ENCODE data around the gene TEX48.

TEX48 gene

DNA sequence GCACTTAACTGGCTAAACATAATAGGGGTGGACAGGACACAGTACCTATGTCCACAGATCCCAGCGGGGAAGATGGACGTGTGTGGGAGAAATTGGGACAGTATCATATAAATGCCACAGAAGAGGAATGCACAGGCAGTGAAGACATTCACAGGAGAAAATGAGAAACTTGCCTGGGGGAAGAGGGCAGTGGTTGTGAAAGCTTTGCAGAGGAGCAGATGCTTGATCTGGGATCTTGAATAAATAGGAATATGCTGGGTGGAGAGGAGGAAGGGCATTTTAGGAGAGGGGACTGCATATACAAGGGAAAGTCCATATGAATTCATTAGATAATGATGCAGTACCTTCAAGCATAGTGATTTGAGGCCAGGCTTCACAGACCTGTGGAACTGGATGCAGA is 57.3 kb downstream of the TEX48 start:
- DNase-seq (ENCODE audit: low read depth in 2 of 3, low spot score in 2 of 3): no peak

DNA sequence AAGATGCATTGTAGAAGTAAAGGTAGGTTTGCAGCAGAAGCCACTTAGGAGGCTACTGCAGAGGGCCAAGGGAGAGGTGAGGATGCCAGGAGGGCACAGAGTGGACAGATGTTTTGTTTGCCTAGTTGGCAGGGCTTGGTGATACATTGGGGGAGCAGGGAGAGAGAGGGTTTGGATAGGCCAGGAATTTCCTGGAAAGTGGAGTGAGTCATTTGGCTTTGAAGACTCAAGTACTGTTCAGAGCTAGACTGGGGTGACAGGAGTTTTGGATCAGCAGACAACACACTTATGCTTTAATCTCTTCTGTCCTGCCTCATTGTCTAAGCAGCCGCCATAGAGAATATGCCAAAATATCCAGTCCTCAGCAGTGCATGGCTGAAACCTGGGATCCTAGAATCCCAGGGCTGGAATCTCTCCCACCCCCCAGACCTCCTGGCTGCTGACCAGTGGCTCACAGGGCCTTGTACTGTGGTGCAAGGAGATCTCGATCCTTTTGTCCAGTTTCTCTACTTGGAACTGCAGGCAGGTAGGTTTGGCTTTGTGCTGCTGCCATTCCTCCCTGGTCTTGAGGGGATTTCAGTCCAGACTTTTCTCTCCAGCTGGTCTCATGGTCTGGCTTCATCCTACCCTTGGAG is 59.9 kb downstream of the TEX48 start:
- DNase-seq (ENCODE audit: low read depth in 2 of 3, low spot score in 2 of 3): no peak

- no peak for DNase-seq (ENCODE audit: low read depth in 2 of 3, low spot score in 2 of 3)
Observed at GRCh38 chr9:114621561-114621960, 60.4 kb downstream of the TEX48 start.

DNA sequence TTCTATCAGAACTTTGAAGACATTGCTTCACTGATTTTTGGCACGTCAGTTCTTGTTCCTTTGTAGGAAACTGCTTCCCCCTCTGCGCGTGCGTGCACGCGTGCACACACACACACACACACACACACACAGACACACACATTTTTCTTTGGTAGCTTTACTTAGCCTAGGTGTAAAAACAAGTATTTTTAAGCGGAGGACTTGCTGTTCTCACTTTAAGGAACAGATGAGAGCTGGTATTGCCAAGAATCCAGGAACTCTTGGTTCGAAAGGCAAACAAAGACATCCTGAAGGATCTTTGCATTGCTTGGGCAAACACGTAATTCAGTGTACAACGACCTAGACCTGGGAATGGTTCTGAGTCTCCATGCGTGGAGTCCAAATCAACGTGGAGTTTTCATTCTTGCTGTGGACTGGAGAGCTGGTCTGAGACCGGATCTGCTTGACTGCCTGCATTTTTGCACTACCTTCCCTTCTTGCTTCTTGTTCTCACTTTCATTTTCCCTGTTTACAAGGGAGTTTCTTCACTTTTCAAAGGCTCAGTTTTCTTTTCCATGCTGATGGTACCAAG is 62.7 kb downstream of the TEX48 start:
- no peak for DNase-seq (ENCODE audit: low read depth in 2 of 3, low spot score in 2 of 3)

- DNase-seq (ENCODE audit: low read depth in 2 of 3, low spot score in 2 of 3): no peak
Observed at GRCh38 chr9:114616684-114617520, 65.1 kb downstream of the TEX48 start.
